Thymus (tissue), 11 donors: ENCODE measurements around the gene POFUT2. TPM values are rescaled to one million over a fixed set of nuclear protein-coding genes. Genes with fewer than 3 reads are reported as not detected.

Experiments
- DNase-seq, 9 donors: peaks; one replicate each; pipeline ENCODE4 v3.0.0-alpha.2; 2013; ENCODE audit warnings: low spot score in 9 of 9, low read depth in 6 of 9, missing footprints in 1 of 9
- H3K27ac ChIP-seq, 2 donors: one replicate each; pipeline ENCODE4 v1.5.1; 2013; ENCODE audit warnings: control low read depth in 1 of 2, low read depth in 1 of 2, low read length in 1 of 2, mild to moderate bottlenecking in 1 of 2, moderate library complexity in 1 of 2
- H3K27me3 ChIP-seq, 2 donors: one replicate each; pipeline ENCODE4 v1.5.1; 2013; ENCODE audit warnings: low read length in 1 of 2; ENCODE audit not compliant: control insufficient read depth in 2 of 2, insufficient read depth in 1 of 2
- H3K36me3 ChIP-seq, 2 donors: one replicate each; pipeline ENCODE4 v1.5.1; 2013; ENCODE audit warnings: low read length in 1 of 2, mild to moderate bottlenecking in 1 of 2, moderate library complexity in 1 of 2; ENCODE audit not compliant: control insufficient read depth in 2 of 2, insufficient read depth in 2 of 2
- H3K4me1 ChIP-seq, 2 donors: one replicate each; pipeline ENCODE4 v1.5.1; 2013; ENCODE audit warnings: low read length in 2 of 2; ENCODE audit not compliant: control insufficient read depth in 2 of 2, insufficient read depth in 2 of 2
- H3K4me3 ChIP-seq, 2 donors: one replicate each; pipeline ENCODE4 v1.5.1; 2013; ENCODE audit warnings: low read length in 2 of 2, control low read depth in 1 of 2, mild to moderate bottlenecking in 1 of 2
- H3K9me3 ChIP-seq, 2 donors: one replicate each; pipeline ENCODE4 v1.5.1; 2013; ENCODE audit warnings: low read length in 1 of 2, mild to moderate bottlenecking in 1 of 2; ENCODE audit not compliant: control insufficient read depth in 2 of 2, insufficient read depth in 1 of 2
- WGBS: extraction: QIAGEN DNeasy Blood & Tissue Kit; methylation state at CpG from one replicate; pipeline ENCODE4 v1.1.7; 2013; 5-methylcytosine and 5-hydroxymethylcytosine counted together
- polyA plus RNA-seq: library from polyadenylated mRNA; stranded (reverse); fragments of 200-250 nt; gene quantifications from one replicate; pipeline ENCODE4 v1.2.3, GENCODE V29; 2013
- total RNA-seq: library from RNA; stranded (reverse); fragments of 120-200 nt; gene quantifications from one replicate; pipeline ENCODE4 v1.2.4, GENCODE V29; 2013
- donor health status: healthy.

POFUT2 gene
- total and polyA plus RNA-seq, 2 donors = 5.7 to 31.9 TPM

DNA sequence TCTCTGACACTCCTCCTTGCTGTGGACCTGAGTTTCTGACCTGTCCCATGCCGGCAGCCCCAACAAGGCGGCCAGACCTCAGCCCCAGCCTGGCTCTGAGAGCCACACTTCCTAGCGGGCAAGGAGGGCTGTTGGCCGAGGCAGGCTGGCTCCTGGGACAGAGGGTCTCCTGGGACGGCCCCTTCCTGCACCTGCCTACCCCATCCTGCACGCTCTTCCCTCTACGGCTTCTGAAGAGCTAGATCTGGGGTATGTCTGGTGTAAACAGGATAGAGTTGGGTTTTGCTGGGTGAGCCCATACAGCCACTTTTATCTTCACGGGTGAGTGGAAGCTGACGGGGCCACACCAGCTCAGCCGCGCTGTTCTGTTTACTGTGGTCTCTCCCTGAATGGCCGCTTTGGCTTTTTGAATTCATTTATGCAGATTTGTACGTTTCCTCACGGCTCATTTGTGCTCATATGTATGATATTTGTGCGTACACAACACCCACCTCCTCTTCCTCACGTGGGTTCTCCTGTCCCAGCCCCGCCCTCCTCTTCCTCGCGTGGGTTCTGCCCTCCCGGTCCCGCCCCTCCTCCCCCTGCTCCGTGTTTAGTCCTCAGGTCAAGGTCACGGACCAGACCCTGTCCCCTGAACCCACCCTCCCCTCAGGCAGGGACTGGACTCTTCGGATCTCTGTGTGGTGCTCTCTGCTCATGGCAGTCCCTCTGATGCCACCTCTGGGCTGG is 34.7 kb upstream of the POFUT2 start:
- DNase-seq = peak in 1 of 9 donors; percentile 10
- Histone ChIP-seq H3K27me3 (peaks cover 0 to 20% of the 10 kb centered on the region in 2 donors), H3K9me3 (no peaks in the 10 kb centered on the region), H3K36me3 (no peaks in the 10 kb centered on the region), H3K4me1 (peaks cover 0 to 3% of the 10 kb centered on the region in 2 donors), H3K4me3 (no peak overlapping the region), H3K27ac (no peak overlapping the region)
- WGBS = 56% methylated on average over 24 of the region's 24 CpGs

- Histone ChIP-seq H3K27ac (peak overlapping the region in 1 of 2 donors; percentile 21), H3K4me1 (peaks cover 0 to 3% of the 10 kb centered on the region in 2 donors), H3K36me3 (no peaks in the 10 kb centered on the region), H3K27me3 (peaks cover 0 to 20% of the 10 kb centered on the region in 2 donors), H3K9me3 (no peaks in the 10 kb centered on the region), H3K4me3 (no peak overlapping the region)
- 95% methylated on average over 22 of the region's 22 CpGs for WGBS
- DNase-seq = no peak
These were observed 32.7 kb upstream of the POFUT2 start for GRCh38 chr21:45320261-45321025.

- WGBS = 56% methylated on average over 23 of the region's 23 CpGs
- peaks cover 0 to 20% of the 10 kb centered on the region in 2 donors for H3K27me3 ChIP-seq
- peak overlapping the region in 1 of 2 donors; percentile 21 for H3K27ac ChIP-seq
- DNase-seq = no peak
- no peaks in the 10 kb centered on the region for H3K9me3 ChIP-seq
- H3K4me3 ChIP-seq = no peak overlapping the region
- no peaks in the 10 kb centered on the region for H3K36me3 ChIP-seq
- H3K4me1 ChIP-seq = peaks cover 0 to 3% of the 10 kb centered on the region in 2 donors
These were observed 31.9 kb upstream of the POFUT2 start for GRCh38 chr21:45319461-45320211.

DNA sequence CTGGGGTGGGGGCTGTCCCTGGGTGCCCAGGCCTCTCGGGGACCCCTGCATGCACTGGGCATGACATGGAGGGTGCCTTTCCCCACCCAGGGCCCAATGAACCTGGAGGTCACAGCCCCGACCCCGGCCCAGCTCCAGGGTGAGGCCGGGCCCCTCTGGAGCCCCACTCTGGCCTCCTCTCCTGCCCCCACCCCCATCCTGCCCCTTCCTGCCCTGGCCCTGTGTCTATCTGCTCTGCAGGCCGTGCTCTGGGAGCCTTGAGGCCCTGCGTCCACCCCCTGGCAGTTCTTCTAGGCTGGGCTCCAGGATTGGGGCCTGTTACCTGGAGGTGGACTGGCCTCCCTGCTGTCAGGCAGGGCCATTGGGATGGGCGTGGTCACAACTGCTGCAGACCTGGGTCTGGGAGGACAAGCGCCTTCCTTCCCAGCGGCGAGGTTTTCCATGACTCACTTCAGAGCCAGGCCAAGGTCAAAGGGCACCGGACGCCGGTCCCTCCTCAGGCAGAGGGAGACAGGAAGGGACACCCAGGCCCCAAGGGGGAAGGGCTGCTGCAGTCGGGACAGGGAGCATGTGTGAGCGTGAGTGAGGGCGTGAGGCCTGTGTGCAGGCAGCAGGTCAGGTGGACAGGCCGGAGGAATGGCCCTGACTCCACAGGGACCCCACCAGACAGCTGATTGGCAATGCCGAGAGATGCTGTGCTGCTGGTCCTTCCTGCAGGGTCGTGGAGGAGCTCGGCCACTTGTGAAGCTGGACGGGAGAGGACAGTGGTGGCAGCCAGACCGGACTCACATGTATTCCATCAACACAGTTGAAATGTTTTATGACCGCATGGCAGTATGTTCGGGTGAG is 31.1 kb upstream of the POFUT2 start:
- Histone ChIP-seq H3K4me3 (no peak overlapping the region), H3K4me1 (peaks cover 0 to 3% of the 10 kb centered on the region in 2 donors), H3K27me3 (peaks cover 0 to 19% of the 10 kb centered on the region in 2 donors), H3K27ac (no peak overlapping the region), H3K36me3 (no peaks in the 10 kb centered on the region), H3K9me3 (no peaks in the 10 kb centered on the region)
- WGBS = 94% methylated on average over 24 of the region's 24 CpGs
- DNase-seq = no peak

GRCh38 chr21:45318146-45318555 is 30.5 kb upstream of the POFUT2 start:
- no peak overlapping the region for H3K27ac ChIP-seq
- no peaks in the 10 kb centered on the region for H3K9me3 ChIP-seq
- no peak overlapping the region for H3K4me3 ChIP-seq
- 93% methylated on average over 7 of the region's 7 CpGs for WGBS
- peaks cover 0 to 15% of the 10 kb centered on the region in 2 donors for H3K27me3 ChIP-seq
- H3K4me1 ChIP-seq = peaks cover 0 to 3% of the 10 kb centered on the region in 2 donors
- H3K36me3 ChIP-seq = no peaks in the 10 kb centered on the region
- no peak for DNase-seq

- H3K4me1 ChIP-seq = peaks cover 0 to under 1% of the 10 kb centered on the region in 2 donors
- H3K27ac ChIP-seq = no peak overlapping the region
- H3K36me3 ChIP-seq = no peaks in the 10 kb centered on the region
- H3K4me3 ChIP-seq = no peak overlapping the region
- WGBS = 94% methylated on average over 17 of the region's 17 CpGs
- H3K27me3 ChIP-seq = peaks cover 0 to 13% of the 10 kb centered on the region in 2 donors
- H3K9me3 ChIP-seq = no peaks in the 10 kb centered on the region
- no peak for DNase-seq
These were observed 29.9 kb upstream of the POFUT2 start for GRCh38 chr21:45317398-45318145.

GRCh38 chr21:45316871-45317397 is 29.2 kb upstream of the POFUT2 start:
- Histone ChIP-seq H3K27ac (no peak overlapping the region), H3K27me3 (peaks cover 0 to 7% of the 10 kb centered on the region in 2 donors), H3K36me3 (no peaks in the 10 kb centered on the region), H3K4me3 (no peak overlapping the region), H3K9me3 (no peaks in the 10 kb centered on the region), H3K4me1 (no peaks in the 10 kb centered on the region)
- 94% methylated on average over 16 of the region's 16 CpGs for WGBS
- DNase-seq = no peak
